ENCODE data around the gene C1orf198. TPM values are rescaled to one million over a fixed set of nuclear protein-coding genes. Genes with fewer than 3 reads are reported as not detected.

Gene C1orf198
- total and polyA plus RNA-seq, 2 of the 8 experiments (the other 6 are each of a cell fraction or from before 2014, with no cell fraction given), result 30.6 to 45.0 TPM

- TF ChIP-seq CTCF (IDR thresholded peaks at IDR 0.05; ENCODE audit: control extremely low read depth in 1 of 3, insufficient read depth in 1 of 3, low read depth in 1 of 3, low read length in 3 of 3) (peak; percentile 53 to 87 (median 81)), BACH1 (IDR thresholded peaks at IDR 0.05; ENCODE audit: low read length) (no peak)
These were observed 49.2 kb upstream of the C1orf198 start (continued) for GRCh38 chr1:230917284-230918135.
